EH (cell line): ENCODE measurements around the gene SPRED2.

ENCODE experiments used
- DNase-seq: peaks from one replicate; pipeline ENCODE4 v3.0.0-alpha.2; 2015; ENCODE audit warnings: low read depth

SPRED2 gene

GRCh38 chr2:65438137-65438899 is 5.9 kb upstream of the SPRED2 start:
- no peak for DNase-seq

GRCh38 chr2:65437392-65438135 is 5.2 kb upstream of the SPRED2 start:
- DNase-seq: no peak

GRCh38 chr2:65436824-65437221 is 4.4 kb upstream of the SPRED2 start:
- DNase-seq: peak; percentile 74

GRCh38 chr2:65436169-65436823 is 3.9 kb upstream of the SPRED2 start:
- DNase-seq: peak; percentile 96

GRCh38 chr2:65435625-65436168 is 3.3 kb upstream of the SPRED2 start:
- DNase-seq: peak; percentile 88

GRCh38 chr2:65434592-65435241 is 2.3 kb upstream of the SPRED2 start:
- DNase-seq: no peak

GRCh38 chr2:65431421-65432226 is 775 bp downstream of the SPRED2 start:
- peak; percentile 50 for DNase-seq

- peak; percentile 67 for DNase-seq
Measured at GRCh38 chr2:65430603-65431420, 1.6 kb downstream of the SPRED2 start.

- DNase-seq: no peak
Measured at GRCh38 chr2:65429786-65430602, 2.4 kb downstream of the SPRED2 start.

- no peak for DNase-seq
Measured at GRCh38 chr2:65427532-65427931, 4.9 kb downstream of the SPRED2 start.

- DNase-seq: no peak
Measured at GRCh38 chr2:65425276-65425675, 7.1 kb downstream of the SPRED2 start.

- DNase-seq: no peak
Measured at GRCh38 chr2:65424391-65424790, 8.0 kb downstream of the SPRED2 start.

GRCh38 chr2:65421432-65421748 is 11.0 kb downstream of the SPRED2 start:
- DNase-seq: no peak

- peak; percentile 80 for DNase-seq
Measured at GRCh38 chr2:65420712-65421431, 11.5 kb downstream of the SPRED2 start.

- peak; percentile 24 for DNase-seq
Measured at GRCh38 chr2:65417509-65418085, 14.8 kb downstream of the SPRED2 start.

GRCh38 chr2:65416945-65417344 is 15.5 kb downstream of the SPRED2 start:
- no peak for DNase-seq

- no peak for DNase-seq
Measured at GRCh38 chr2:65416321-65416720, 16.1 kb downstream of the SPRED2 start.

GRCh38 chr2:65415091-65415490 is 17.3 kb downstream of the SPRED2 start:
- no peak for DNase-seq

- DNase-seq: peak; percentile 32
Measured at GRCh38 chr2:65413610-65414009, 18.8 kb downstream of the SPRED2 start.
